H9 (cell line): ENCODE results near the gene CIB4. TPM values are rescaled to one million over a fixed set of nuclear protein-coding genes. Genes with fewer than 3 reads are reported as not detected.

Source experiments
- DNase-seq: peaks from one replicate; pipeline ENCODE4 v3.0.0-alpha.2; 2017
- H2AFZ ChIP-seq: one replicate; pipeline ENCODE4 v1.6.1; 2013; ENCODE audit warnings: mild to moderate bottlenecking, low read length, control low read depth, moderate library complexity
- H2AK5ac ChIP-seq: 2 replicates; pipeline ENCODE4 v1.6.1; 2013; ENCODE audit warnings: low read length, control low read depth, mixed read lengths; ENCODE audit not compliant: insufficient read length
- H2BK120ac ChIP-seq: one replicate; pipeline ENCODE4 v1.6.1; 2013; ENCODE audit warnings: low read depth, mild to moderate bottlenecking, low read length, control low read depth, inconsistent platforms; ENCODE audit not compliant: poor library complexity, severe bottlenecking
- H2BK12ac ChIP-seq: 2 replicates; pipeline ENCODE4 v1.6.1; 2013; ENCODE audit warnings: low read length, control low read depth, mixed read lengths, low read depth; ENCODE audit not compliant: insufficient read length
- H2BK15ac ChIP-seq: 2 replicates; pipeline ENCODE4 v1.6.1; 2013; ENCODE audit warnings: low read depth, low read length, control low read depth
- H2BK20ac ChIP-seq: one replicate; pipeline ENCODE4 v1.6.1; 2013; ENCODE audit warnings: low read depth, mild to moderate bottlenecking, low read length, control low read depth, inconsistent platforms; ENCODE audit not compliant: poor library complexity, severe bottlenecking
- H2BK5ac ChIP-seq: 2 replicates; pipeline ENCODE4 v1.6.1; 2013; ENCODE audit warnings: low read length, control low read depth, mixed read lengths; ENCODE audit not compliant: insufficient read length
- H3K14ac ChIP-seq: 2 replicates; pipeline ENCODE4 v1.6.1; 2013; ENCODE audit warnings: low read length, control low read depth; ENCODE audit not compliant: insufficient read depth
- H3K18ac ChIP-seq: 2 replicates; pipeline ENCODE4 v1.6.1; 2013; ENCODE audit warnings: low read depth, mild to moderate bottlenecking, mixed read lengths, low read length, control low read depth; ENCODE audit not compliant: insufficient read length
- H3K23ac ChIP-seq: 2 replicates; pipeline ENCODE4 v1.6.1; 2013; ENCODE audit warnings: low read length, control low read depth, mixed read lengths, low read depth; ENCODE audit not compliant: insufficient read length
- H3K23me2 ChIP-seq: 2 replicates; pipeline ENCODE4 v1.6.1; 2013; ENCODE audit warnings: low read depth, mild to moderate bottlenecking, mixed read lengths, low read length, control low read depth; ENCODE audit not compliant: insufficient read length, poor library complexity, severe bottlenecking
- H3K27ac ChIP-seq: 2 replicates; pipeline ENCODE4 v1.5.1; 2013; ENCODE audit warnings: low read length, control low read depth, mixed read lengths, low read depth; ENCODE audit not compliant: insufficient read length
- H3K27me3 ChIP-seq: 2 replicates; pipeline ENCODE4 v1.6.1; 2013; ENCODE audit warnings: low read length, control low read depth, inconsistent platforms; ENCODE audit not compliant: insufficient read depth
- H3K4ac ChIP-seq: 2 replicates; pipeline ENCODE4 v1.6.1; 2013; ENCODE audit warnings: low read depth, mild to moderate bottlenecking, control low read depth, inconsistent platforms, low read length, moderate library complexity
- H3K4me1 ChIP-seq: 2 replicates; pipeline ENCODE4 v1.6.1; 2013; ENCODE audit warnings: low read length, control low read depth, inconsistent platforms; ENCODE audit not compliant: insufficient read depth
- H3K4me2 ChIP-seq: 2 replicates; pipeline ENCODE4 v1.6.1; 2013; ENCODE audit warnings: low read length, control low read depth, mixed read lengths; ENCODE audit not compliant: insufficient read length, insufficient read depth
- H3K56ac ChIP-seq: 2 replicates; pipeline ENCODE4 v1.6.1; 2013; ENCODE audit warnings: low read depth, mild to moderate bottlenecking, mixed read lengths, low read length, control low read depth; ENCODE audit not compliant: insufficient read length
- H3K79me1 ChIP-seq: 2 replicates; pipeline ENCODE4 v1.6.1; 2013; ENCODE audit warnings: low read depth, mild to moderate bottlenecking, moderate library complexity, low read length, control low read depth, inconsistent platforms; ENCODE audit not compliant: insufficient read depth, poor library complexity, severe bottlenecking
- H3K79me2 ChIP-seq: 2 replicates; pipeline ENCODE4 v1.6.1; 2013; ENCODE audit warnings: low read length, control low read depth, inconsistent platforms; ENCODE audit not compliant: insufficient read depth
- H3K9ac ChIP-seq: 2 replicates; pipeline ENCODE4 v1.6.1; 2013; ENCODE audit warnings: low read length, control low read depth, mixed read lengths; ENCODE audit not compliant: insufficient read length; ENCODE audit errors: extremely low read depth
- H3K9me3 ChIP-seq: one replicate; pipeline ENCODE4 v1.6.1; 2013; ENCODE audit warnings: low read depth, low read length, inconsistent platforms; ENCODE audit not compliant: control insufficient read depth
- H3T11ph ChIP-seq: one replicate; pipeline ENCODE4 v1.6.1; 2013; ENCODE audit warnings: mild to moderate bottlenecking, low read length, control low read depth, inconsistent platforms
- H4K20me1 ChIP-seq: one replicate; pipeline ENCODE4 v1.6.1; 2013; ENCODE audit not compliant: control insufficient read depth, insufficient read length, insufficient read depth
- H4K5ac ChIP-seq: 2 replicates; pipeline ENCODE4 v1.6.1; 2013; ENCODE audit warnings: low read depth, mild to moderate bottlenecking, mixed read lengths, low read length, control low read depth; ENCODE audit not compliant: insufficient read length
- H4K8ac ChIP-seq: replicated peaks from 2 replicates; pipeline ENCODE4 v1.6.1; 2013; ENCODE audit warnings: low read length, control low read depth, mixed read lengths, low read depth; ENCODE audit not compliant: insufficient read length
- H4K91ac ChIP-seq: 2 replicates; pipeline ENCODE4 v1.6.1; 2013; ENCODE audit warnings: low read depth, mild to moderate bottlenecking, moderate library complexity, mixed read lengths, low read length, control low read depth; ENCODE audit not compliant: insufficient read length
- H3K27ac Mint-ChIP-seq, 3 experiments: 2 replicates in 2 of 3; 3 replicates in 1 of 3; pipeline ENCODE4 v1.8.0; 2020 to 2021; ENCODE audit warnings: mixed read lengths in 3 of 3, mild to moderate bottlenecking in 1 of 3, moderate library complexity in 1 of 3
- H3K27me3 Mint-ChIP-seq: 2 replicates; pipeline ENCODE4 v1.8.0; 2021; ENCODE audit warnings: low read depth, mild to moderate bottlenecking, moderate library complexity, mixed read lengths
- H3K36me3 Mint-ChIP-seq, 3 experiments: 2 replicates in 2 of 3; 3 replicates in 1 of 3; pipeline ENCODE4 v1.8.0; 2020 to 2021; ENCODE audit warnings: low read depth in 3 of 3, mixed read lengths in 3 of 3; ENCODE audit not compliant: insufficient read depth in 1 of 3
- H3K4me1 Mint-ChIP-seq, 2 experiments: 2 replicates each; pipeline ENCODE4 v1.8.0; 2020; ENCODE audit warnings: mixed read lengths in 2 of 2
- H3K4me3 Mint-ChIP-seq, 2 experiments: 2 replicates in 1 of 2; 3 replicates in 1 of 2; pipeline ENCODE4 v1.8.0; 2020 to 2021; ENCODE audit warnings: mild to moderate bottlenecking in 2 of 2, mixed read lengths in 2 of 2, moderate library complexity in 1 of 2
- H3K9me3 Mint-ChIP-seq, 2 experiments: 2 replicates in 1 of 2; 3 replicates in 1 of 2; pipeline ENCODE4 v1.8.0; 2020; ENCODE audit warnings: mild to moderate bottlenecking in 2 of 2, mixed read lengths in 2 of 2, moderate library complexity in 1 of 2
- CTCF ChIP-seq: fragments of 200-600 bp; sonication (generic); conservative IDR thresholded peaks from 3 replicates; pipeline ENCODE4 v1.8.0; 2021; ENCODE audit warnings: antibody characterized with exemption, mild to moderate bottlenecking
- WGBS: extraction: QIAGEN DNeasy Blood & Tissue Kit; methylation state at CpG from one replicate; pipeline ENCODE4 v1.1.7; 2013; ENCODE audit warnings: missing lambda C conversion rate, low lambda C conversion rate, mixed read lengths; ENCODE audit not compliant: insufficient read length; ENCODE audit errors: extremely low coverage; 5-methylcytosine and 5-hydroxymethylcytosine counted together
- total RNA-seq: library from RNA; stranded (reverse); gene quantifications from 2 replicates; pipeline ENCODE4 v1.2.1, GENCODE V29; 2021

CIB4 gene
- total RNA-seq, 1 experiment from 2014 or later, result not detected

GRCh38 chr2:26627350-26628105 is 13.6 kb downstream of the CIB4 start:
- H2BK120ac ChIP-seq, result no peak overlapping the region
- no peak overlapping the region for H3K9ac ChIP-seq
- no peaks in the 10 kb centered on the region for H4K20me1 ChIP-seq
- no peak overlapping the region for H2AFZ ChIP-seq
- no peak overlapping the region for H3K18ac ChIP-seq
- no peak overlapping the region for H3K4me2 ChIP-seq
- H2BK20ac ChIP-seq, result no peak overlapping the region
- H3K4me1 Mint-ChIP-seq, result peaks cover 14 to 20% of the 10 kb centered on the region in 2 experiments
- H3K23me2 ChIP-seq, result peaks cover 2% of the 10 kb centered on the region
- H2BK12ac ChIP-seq, result no peak overlapping the region
- H3K56ac ChIP-seq, result no peak overlapping the region
- H3K9me3 ChIP-seq, result no peaks in the 10 kb centered on the region
- TF ChIP-seq CTCF, result no peak
- no peak overlapping the region for H3T11ph ChIP-seq
- H2AK5ac ChIP-seq, result no peak overlapping the region
- no peak overlapping the region for H4K91ac ChIP-seq
- no peaks in the 10 kb centered on the region for H3K9me3 Mint-ChIP-seq
- no peak overlapping the region for H3K4me3 Mint-ChIP-seq
- no peaks in the 10 kb centered on the region for H3K79me2 ChIP-seq
- no peak overlapping the region; the same call in 1 of the 2 replicates for H3K14ac ChIP-seq
- no peaks in the 10 kb centered on the region for H3K36me3 Mint-ChIP-seq
- H3K4ac ChIP-seq, result no peak overlapping the region
- H3K27me3 Mint-ChIP-seq, result peaks cover 18% of the 10 kb centered on the region
- no peak overlapping the region for H3K23ac ChIP-seq
- H4K8ac ChIP-seq, result no peak overlapping the region
- H2BK15ac ChIP-seq, result no peak overlapping the region
- H4K5ac ChIP-seq, result no peak overlapping the region
- H2BK5ac ChIP-seq, result no peak overlapping the region
- WGBS, result no CpG with 5 or more reads among the region's 10 CpGs
- peak overlapping the region in 1 of 3 experiments; percentile 95; a peak in 2 of 7 replicates for H3K27ac Mint-ChIP-seq
- no peaks in the 10 kb centered on the region; the same call in 1 of the 2 replicates for H3K4me1 ChIP-seq
- DNase-seq, result no peak
- H3K27ac ChIP-seq, result no peak overlapping the region
- H3K27me3 ChIP-seq, result no peaks in the 10 kb centered on the region
- H3K79me1 ChIP-seq, result no peaks in the 10 kb centered on the region
